ENCODE measurements around the gene BTNL8. TPM values are rescaled to one million over a fixed set of nuclear protein-coding genes. Genes with fewer than 3 reads are reported as not detected.

The BTNL8 gene
- total and polyA plus RNA-seq, 3 experiments from 2014 or later: 0.13 TPM; not detected in 2

Other genes with a start within 250 kb of the BTNL8 start
- gene FLT4, start 249.6 kb upstream of the BTNL8 start, total RNA-seq: 1 to 10 TPM; 6.0 to 8.2 TPM
- 12.7 TPM for gene FLT4, start 249.6 kb upstream of the BTNL8 start, polyA plus RNA-seq
- not detected for gene OR2Y1, start 159.1 kb upstream of the BTNL8 start, total RNA-seq
- not detected for gene OR2Y1, start 159.1 kb upstream of the BTNL8 start, polyA plus RNA-seq
- 100 to 1,000 TPM; 125 to 132 TPM for gene MGAT1, start 96.4 kb upstream of the BTNL8 start, total RNA-seq
- 157 TPM for gene MGAT1, start 96.4 kb upstream of the BTNL8 start, polyA plus RNA-seq
- 10 to 100 TPM; 27.6 to 34.1 TPM for gene ZFP62, start 37.9 kb upstream of the BTNL8 start, total RNA-seq
- gene ZFP62, start 37.9 kb upstream of the BTNL8 start, polyA plus RNA-seq: 20.1 TPM
- gene BTNL3, start 89.7 kb downstream of the BTNL8 start, total RNA-seq: not detected
- not detected for gene BTNL3, start 89.7 kb downstream of the BTNL8 start, polyA plus RNA-seq
- gene BTNL9, start 141.1 kb downstream of the BTNL8 start, total RNA-seq: not detected
- not detected for gene BTNL9, start 141.1 kb downstream of the BTNL8 start, polyA plus RNA-seq
- not detected for gene OR2V1, start 232.0 kb downstream of the BTNL8 start, total RNA-seq
- gene OR2V1, start 232.0 kb downstream of the BTNL8 start, polyA plus RNA-seq: not detected
- gene OR2V2, start 248.4 kb downstream of the BTNL8 start, total RNA-seq: not detected
- not detected for gene OR2V2, start 248.4 kb downstream of the BTNL8 start, polyA plus RNA-seq